IMR-90 (cell line): Measurements from ENCODE around the gene MMP21.

Experiments used
- BHLHE40 ChIP-seq: fragments of 150-350 bp; IDR thresholded peaks from 2 replicates; pipeline ENCODE4 v1.6.1; 2016; ENCODE audit warnings: mild to moderate bottlenecking, low read depth, low read length
- CEBPB ChIP-seq: IDR thresholded peaks from 2 replicates; pipeline ENCODE4 v1.6.1; 2012; ENCODE audit warnings: low read depth, low read length, improper control_type of control experiment
- CHD1 ChIP-seq: IDR thresholded peaks from 2 replicates; pipeline ENCODE4 v1.6.1; 2012; ENCODE audit warnings: low read depth, low read length, improper control_type of control experiment
- CTCF ChIP-seq: conservative IDR thresholded peaks from 2 replicates; pipeline ENCODE4 v1.5.1; 2012; ENCODE audit warnings: mild to moderate bottlenecking, low read depth, low read length, improper control_type of control experiment
- FOS ChIP-seq: fragments of 150-350 bp; IDR thresholded peaks from 2 replicates; pipeline ENCODE4 v1.6.1; 2016; ENCODE audit warnings: low read depth, low read length
- MAFK ChIP-seq: IDR thresholded peaks from 2 replicates; pipeline ENCODE4 v1.6.1; 2012; ENCODE audit warnings: low read depth, low read length, improper control_type of control experiment
- MXI1 ChIP-seq: IDR thresholded peaks from 2 replicates; pipeline ENCODE4 v1.6.1; 2012; ENCODE audit warnings: low read depth, mild to moderate bottlenecking, low read length, moderate library complexity, borderline replicate concordance
- NFE2L2 ChIP-seq: fragments of 150-350 bp; IDR thresholded peaks from 2 replicates; pipeline ENCODE4 v1.6.1; 2016; ENCODE audit warnings: low read depth, mild to moderate bottlenecking, low read length
- POLR2A ChIP-seq: IDR thresholded peaks from 2 replicates; pipeline ENCODE4 v1.6.1; 2012; ENCODE audit warnings: mild to moderate bottlenecking, low read depth, low read length
- RAD21 ChIP-seq: IDR thresholded peaks from 2 replicates; pipeline ENCODE4 v1.6.1; 2012; ENCODE audit warnings: low read length, improper control_type of control experiment
- RCOR1 ChIP-seq: IDR thresholded peaks from 2 replicates; pipeline ENCODE4 v1.6.1; 2012; ENCODE audit warnings: mild to moderate bottlenecking, low read length, improper control_type of control experiment; ENCODE audit not compliant: insufficient replicate concordance
- SMC3 ChIP-seq: fragments of 150-350 bp; IDR thresholded peaks from 2 replicates; pipeline ENCODE4 v1.6.1; 2016; ENCODE audit warnings: low read depth, mild to moderate bottlenecking, antibody characterized with exemption, low read length, moderate library complexity
- USF2 ChIP-seq: fragments of 150-350 bp; IDR thresholded peaks from 2 replicates; pipeline ENCODE4 v1.6.1; 2017; ENCODE audit warnings: mild to moderate bottlenecking, antibody characterized with exemption, low read length, low read depth

GRCh38 chr10:125772864-125773180 is 2.8 kb downstream of the MMP21 start:
- TF ChIP-seq CTCF (no peak), USF2 (no peak), FOS (no peak), RCOR1 (no peak), POLR2A (no peak), SMC3 (no peak), MAFK (no peak), CEBPB (no peak), NFE2L2 (no peak), MXI1 (no peak), RAD21 (no peak), CHD1 (no peak), BHLHE40 (no peak)
